Mesendoderm (in vitro differentiated cells): ENCODE measurements around the gene XDH.

Experiments used
- DNase-seq: peaks from one replicate; pipeline ENCODE4 v3.0.0; 2013
- H2AK5ac ChIP-seq: 2 replicates; pipeline ENCODE4 v1.6.1; 2013; ENCODE audit warnings: low read length, inconsistent platforms
- H2BK120ac ChIP-seq: 2 replicates; pipeline ENCODE4 v1.6.1; 2013; ENCODE audit warnings: low read depth, mild to moderate bottlenecking, low read length, moderate library complexity, mixed read lengths
- H2BK15ac ChIP-seq: replicated peaks from 2 replicates; pipeline ENCODE4 v1.6.1; 2013; ENCODE audit warnings: low read depth, mild to moderate bottlenecking, moderate library complexity
- H2BK5ac ChIP-seq: 2 replicates; pipeline ENCODE4 v1.6.1; 2013; ENCODE audit warnings: low read length, inconsistent platforms
- H3K18ac ChIP-seq: 2 replicates; pipeline ENCODE4 v1.6.1; 2013; ENCODE audit warnings: mild to moderate bottlenecking, low read length, mixed read lengths
- H3K23ac ChIP-seq: one replicate; pipeline ENCODE4 v1.6.1; 2013; ENCODE audit warnings: low read length
- H3K27ac ChIP-seq: 2 replicates; pipeline ENCODE4 v1.5.1; 2013; ENCODE audit warnings: low read depth, mild to moderate bottlenecking, inconsistent platforms, low read length, moderate library complexity
- H3K27me3 ChIP-seq: 2 replicates; pipeline ENCODE4 v1.6.1; 2013; ENCODE audit warnings: low read length, control low read depth, mild to moderate bottlenecking, inconsistent platforms; ENCODE audit not compliant: insufficient read depth, poor library complexity
- H3K36me3 ChIP-seq: 2 replicates; pipeline ENCODE4 v1.6.1; 2013; ENCODE audit warnings: low read length, inconsistent platforms; ENCODE audit not compliant: control insufficient read depth, insufficient read depth
- H3K4ac ChIP-seq: one replicate; pipeline ENCODE4 v1.6.1; 2013; ENCODE audit warnings: low read depth, mild to moderate bottlenecking, low read length, moderate library complexity
- H3K4me1 ChIP-seq: 2 replicates; pipeline ENCODE4 v1.6.1; 2013; ENCODE audit warnings: low read depth, low read length, inconsistent platforms; ENCODE audit not compliant: control insufficient read depth
- H3K4me2 ChIP-seq: 2 replicates; pipeline ENCODE4 v1.6.1; 2013; ENCODE audit warnings: low read length
- H3K4me3 ChIP-seq: 2 replicates; pipeline ENCODE4 v1.5.1; 2013; ENCODE audit warnings: mild to moderate bottlenecking, low read length
- H3K56ac ChIP-seq: one replicate; pipeline ENCODE4 v1.6.1; 2013; ENCODE audit warnings: low read length
- H3K79me1 ChIP-seq: 2 replicates; pipeline ENCODE4 v1.6.1; 2013; ENCODE audit warnings: low read length, inconsistent platforms
- H3K79me2 ChIP-seq: 2 replicates; pipeline ENCODE4 v1.6.1; 2013; ENCODE audit warnings: mild to moderate bottlenecking, low read length; ENCODE audit not compliant: control insufficient read depth, insufficient read depth
- H3K9ac ChIP-seq: 2 replicates; pipeline ENCODE4 v1.6.1; 2013; ENCODE audit warnings: low read length, inconsistent platforms
- H4K5ac ChIP-seq: one replicate; pipeline ENCODE4 v1.6.1; 2013; ENCODE audit warnings: low read length
- H4K8ac ChIP-seq: one replicate; pipeline ENCODE4 v1.6.1; 2013; ENCODE audit warnings: low read depth, mild to moderate bottlenecking, control low read depth, low read length, moderate library complexity
- WGBS: extraction: QIAGEN DNeasy Blood & Tissue Kit; methylation state at CpG from one replicate; pipeline ENCODE4 v1.1.7; 2013; ENCODE audit warnings: low lambda C conversion rate, missing lambda C conversion rate; ENCODE audit not compliant: insufficient coverage; ENCODE audit errors: extremely low coverage; 5-methylcytosine and 5-hydroxymethylcytosine counted together

Gene XDH

DNA sequence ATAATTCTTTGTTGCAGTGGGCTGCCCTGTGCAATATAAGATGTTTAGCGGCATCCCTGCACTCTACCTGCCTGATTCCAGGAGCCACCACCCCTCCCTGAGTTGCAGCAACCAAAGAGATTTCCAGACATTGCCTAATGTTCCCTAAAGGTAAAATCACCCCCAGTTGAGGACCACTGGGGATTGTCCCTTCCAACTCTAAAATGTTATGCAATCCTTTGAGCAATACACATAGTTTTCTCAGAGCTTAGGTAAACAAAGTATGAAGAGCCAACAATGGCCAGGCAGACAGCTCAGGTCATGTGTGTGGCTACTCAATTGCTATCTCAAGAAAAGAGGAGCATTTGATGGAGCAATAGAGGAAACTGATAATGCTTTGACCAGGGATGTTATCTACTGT is 87.0 kb downstream of the XDH start:
- no peak overlapping the region for H2BK5ac ChIP-seq
- no peak overlapping the region for H3K23ac ChIP-seq
- H3K4me1 ChIP-seq = peaks cover 15% of the 10 kb centered on the region
- no peak overlapping the region for H3K4me2 ChIP-seq
- no peak overlapping the region for H3K27ac ChIP-seq
- no peak overlapping the region for H4K5ac ChIP-seq
- H3K4me3 ChIP-seq = no peak overlapping the region
- H4K8ac ChIP-seq = no peak overlapping the region
- no peak overlapping the region for H3K4ac ChIP-seq
- H3K36me3 ChIP-seq = no peaks in the 10 kb centered on the region
- H3K79me1 ChIP-seq = no peaks in the 10 kb centered on the region
- no peak overlapping the region for H2BK120ac ChIP-seq
- no peak overlapping the region for H3K56ac ChIP-seq
- no peaks in the 10 kb centered on the region for H3K79me2 ChIP-seq
- no peak overlapping the region for H3K18ac ChIP-seq
- H3K9ac ChIP-seq = no peak overlapping the region
- H2AK5ac ChIP-seq = no peak overlapping the region
- DNase-seq = no peak
- H3K27me3 ChIP-seq = no peaks in the 10 kb centered on the region
- no CpG with 5 or more reads among the region's 1 CpG for WGBS
- H2BK15ac ChIP-seq = peak overlapping the region; percentile 14

DNA sequence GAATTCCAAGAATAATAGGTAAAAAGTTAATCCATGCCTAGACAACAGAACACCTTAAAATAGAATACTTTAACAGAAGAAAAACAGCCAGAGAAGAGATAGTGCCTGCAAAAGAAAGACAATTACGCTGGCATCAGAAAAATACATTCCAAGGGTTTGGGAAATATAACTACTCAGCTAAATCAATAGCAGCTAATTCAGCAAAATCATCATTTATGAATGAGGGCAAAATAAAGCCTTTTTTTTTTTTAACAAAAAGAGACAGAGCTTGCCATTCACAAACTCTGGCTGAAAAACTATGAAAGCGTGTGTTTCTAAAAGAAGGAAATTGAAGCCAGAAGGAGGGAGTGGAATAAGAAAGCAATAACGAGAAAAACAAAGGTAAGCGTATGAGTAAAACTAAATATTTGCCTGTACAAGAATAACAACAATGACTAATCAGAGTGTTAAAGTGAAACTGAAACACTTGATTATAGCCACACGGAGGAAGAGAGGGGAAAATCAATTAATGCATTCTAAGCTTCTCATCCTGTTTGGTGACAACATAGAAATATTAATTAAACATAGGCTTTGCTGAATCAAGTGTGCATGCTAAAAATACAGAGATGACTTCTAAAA is 90.4 kb downstream of the XDH start:
- no peak overlapping the region for H3K4ac ChIP-seq
- H4K5ac ChIP-seq = no peak overlapping the region
- H2BK15ac ChIP-seq = no peak overlapping the region
- no peak overlapping the region for H3K4me2 ChIP-seq
- no peak for DNase-seq
- peaks cover 4% of the 10 kb centered on the region for H3K4me1 ChIP-seq
- H2BK120ac ChIP-seq = no peak overlapping the region
- no peak overlapping the region for H3K23ac ChIP-seq
- no peak overlapping the region for H2BK5ac ChIP-seq
- H2AK5ac ChIP-seq = no peak overlapping the region
- H3K18ac ChIP-seq = no peak overlapping the region
- H3K36me3 ChIP-seq = no peaks in the 10 kb centered on the region
- H4K8ac ChIP-seq = no peak overlapping the region
- no peak overlapping the region for H3K27ac ChIP-seq
- H3K4me3 ChIP-seq = no peak overlapping the region
- H3K9ac ChIP-seq = no peak overlapping the region
- no peaks in the 10 kb centered on the region for H3K79me1 ChIP-seq
- no CpG with 5 or more reads among the region's 5 CpGs for whole genome bisulfite sequencing
- no peaks in the 10 kb centered on the region for H3K79me2 ChIP-seq
- no peaks in the 10 kb centered on the region for H3K27me3 ChIP-seq
- H3K56ac ChIP-seq = no peak overlapping the region

DNA sequence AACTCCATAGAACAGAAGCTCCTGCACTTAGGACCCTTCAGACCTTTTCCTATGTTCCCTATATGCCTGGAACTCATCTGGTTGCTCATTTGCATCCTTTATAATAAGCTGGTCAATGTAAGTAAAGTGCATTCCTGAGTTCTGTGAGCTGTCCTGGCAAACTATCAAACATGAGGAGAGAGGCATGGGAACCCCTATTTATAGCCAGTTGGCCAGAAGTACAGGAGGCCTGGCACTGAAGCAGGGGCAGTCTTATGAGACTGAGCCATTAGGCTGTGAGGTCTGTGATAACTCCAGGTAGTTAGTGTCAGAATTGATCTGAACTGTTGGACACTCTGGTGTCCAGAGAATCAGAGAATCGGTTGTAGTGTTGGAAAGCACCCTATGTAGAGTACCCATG is 92.2 kb downstream of the XDH start:
- DNase-seq = no peak
- Histone ChIP-seq H2AK5ac (no peak overlapping the region), H3K4ac (no peak overlapping the region), H3K4me1 (no peaks in the 10 kb centered on the region), H2BK120ac (no peak overlapping the region), H2BK5ac (no peak overlapping the region), H3K56ac (no peak overlapping the region), H3K27me3 (no peaks in the 10 kb centered on the region), H3K4me3 (no peak overlapping the region), H3K23ac (no peak overlapping the region), H4K5ac (no peak overlapping the region), H3K9ac (no peak overlapping the region), H3K79me1 (no peaks in the 10 kb centered on the region), H3K36me3 (no peaks in the 10 kb centered on the region), H3K18ac (no peak overlapping the region), H2BK15ac (no peak overlapping the region), H4K8ac (no peak overlapping the region), H3K4me2 (no peak overlapping the region), H3K27ac (no peak overlapping the region), H3K79me2 (no peaks in the 10 kb centered on the region)
- no CpG with 5 or more reads among the region's 1 CpG for WGBS

DNA sequence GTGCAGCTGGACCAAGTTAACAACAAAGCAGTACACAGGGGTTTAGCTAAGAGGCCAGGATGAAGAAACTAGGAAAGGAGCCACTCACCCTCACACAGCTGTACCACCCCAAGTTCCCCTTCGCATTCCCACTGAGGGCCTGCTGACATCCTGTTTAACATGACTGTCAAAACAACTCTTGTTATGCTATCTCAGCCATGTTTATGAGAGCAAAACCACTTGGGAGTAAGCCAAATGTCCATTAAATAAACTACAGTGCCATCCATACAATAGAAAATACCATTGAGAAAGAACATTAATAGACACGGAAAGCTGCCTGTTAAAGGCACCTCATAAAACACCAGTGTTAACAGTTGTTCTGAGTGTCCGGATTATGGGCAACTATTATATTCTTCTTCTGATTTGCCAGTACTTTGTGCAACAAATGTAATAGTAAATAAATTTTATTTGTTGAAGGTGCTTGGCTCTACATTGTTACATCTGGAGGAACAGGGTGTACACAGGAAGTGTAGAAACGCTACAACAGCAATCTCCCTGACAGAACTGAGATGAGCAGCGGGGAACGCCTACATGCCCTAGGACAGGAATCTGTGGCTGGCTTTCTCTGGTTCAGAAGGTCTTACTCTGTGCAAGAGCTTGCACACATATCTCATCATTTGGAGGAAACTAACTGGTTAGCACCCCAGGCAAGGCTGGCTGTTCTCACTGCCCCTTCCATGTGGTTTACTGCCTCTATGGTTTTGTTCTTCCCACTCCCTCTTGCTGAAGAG is 95.0 kb downstream of the XDH start:
- no peaks in the 10 kb centered on the region for H3K79me1 ChIP-seq
- H2BK120ac ChIP-seq = no peak overlapping the region
- no peak overlapping the region for H3K23ac ChIP-seq
- no peak overlapping the region for H3K18ac ChIP-seq
- no peak overlapping the region for H3K4ac ChIP-seq
- no peak overlapping the region for H3K4me2 ChIP-seq
- H2BK5ac ChIP-seq = no peak overlapping the region
- H3K79me2 ChIP-seq = no peaks in the 10 kb centered on the region
- H4K5ac ChIP-seq = no peak overlapping the region
- no peak for DNase-seq
- H3K4me1 ChIP-seq = no peaks in the 10 kb centered on the region
- no peak overlapping the region for H3K9ac ChIP-seq
- no peak overlapping the region for H2AK5ac ChIP-seq
- H2BK15ac ChIP-seq = no peak overlapping the region
- no peaks in the 10 kb centered on the region for H3K36me3 ChIP-seq
- no peak overlapping the region for H4K8ac ChIP-seq
- no peak overlapping the region for H3K27ac ChIP-seq
- no peak overlapping the region for H3K4me3 ChIP-seq
- WGBS = no CpG with 5 or more reads among the region's 6 CpGs
- no peaks in the 10 kb centered on the region for H3K27me3 ChIP-seq
- H3K56ac ChIP-seq = no peak overlapping the region

DNA sequence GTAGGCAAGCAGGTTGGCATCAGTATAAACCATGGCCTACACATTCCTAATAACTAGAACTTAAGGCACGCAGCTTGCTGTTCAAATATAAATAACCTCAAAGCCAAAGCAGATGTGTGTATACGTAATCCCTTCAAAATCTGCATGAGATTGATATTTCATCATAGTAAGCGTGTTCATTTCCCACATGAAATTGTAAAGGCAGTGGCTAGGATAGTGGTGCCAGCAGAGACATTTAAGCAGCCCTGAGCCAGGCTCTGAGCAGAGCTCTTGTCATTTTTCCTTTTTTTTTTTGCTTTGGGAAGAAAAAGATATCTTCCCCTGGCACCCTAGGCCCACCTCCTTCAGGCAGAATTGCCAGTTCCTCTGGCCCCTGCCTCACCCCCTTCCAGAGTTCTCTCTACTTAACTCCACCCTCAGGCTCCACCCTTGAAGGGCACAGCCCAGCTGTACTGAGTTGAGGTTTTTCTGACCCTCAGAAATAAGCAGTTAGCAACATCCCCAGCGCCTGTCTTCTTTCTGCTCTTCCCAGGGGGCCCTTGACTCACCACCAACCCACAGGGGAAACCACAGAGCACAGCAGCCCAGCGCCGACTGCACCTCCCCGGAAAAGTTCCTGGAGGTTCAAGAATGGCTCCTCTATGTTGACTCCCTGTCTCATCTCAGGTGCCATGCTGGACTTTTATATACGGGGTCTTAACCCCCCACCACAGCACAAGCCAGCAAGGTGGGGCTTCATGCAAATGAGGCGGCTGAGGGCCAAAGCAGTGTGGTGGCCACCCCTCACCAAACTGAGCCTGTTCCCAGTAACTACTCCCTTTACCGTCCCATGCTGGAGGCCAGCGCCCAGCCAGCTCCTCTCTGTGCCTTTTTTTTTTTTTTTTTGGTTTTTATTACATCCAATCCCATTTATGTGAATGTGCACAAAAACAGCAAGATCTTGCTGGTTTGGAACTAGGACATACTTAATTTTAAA is 95.9 kb downstream of the XDH start:
- H3K4ac ChIP-seq = no peak overlapping the region
- no peak overlapping the region for H3K18ac ChIP-seq
- H2BK5ac ChIP-seq = no peak overlapping the region
- no peak overlapping the region for H3K4me3 ChIP-seq
- no peaks in the 10 kb centered on the region for H3K79me2 ChIP-seq
- no peak overlapping the region for H3K9ac ChIP-seq
- H4K8ac ChIP-seq = no peak overlapping the region
- H3K4me2 ChIP-seq = no peak overlapping the region
- no peak for DNase-seq
- no peaks in the 10 kb centered on the region for H3K4me1 ChIP-seq
- H3K27ac ChIP-seq = no peak overlapping the region
- WGBS = no CpG with 5 or more reads among the region's 11 CpGs
- H4K5ac ChIP-seq = no peak overlapping the region
- H3K23ac ChIP-seq = no peak overlapping the region
- H2AK5ac ChIP-seq = no peak overlapping the region
- no peaks in the 10 kb centered on the region for H3K27me3 ChIP-seq
- H3K79me1 ChIP-seq = no peaks in the 10 kb centered on the region
- H3K36me3 ChIP-seq = no peaks in the 10 kb centered on the region
- no peak overlapping the region for H3K56ac ChIP-seq
- H2BK15ac ChIP-seq = no peak overlapping the region
- H2BK120ac ChIP-seq = no peak overlapping the region
